Measurements from ENCODE around the gene PDE4DIP.
"Not testable (repeated sequence)": the region's sequence is repeated elsewhere in the genome, so short reads cannot be mapped to it uniquely, and the experiment has no call there.

Gene PDE4DIP

GRCh38 chr1:148874408-148875388, 30.5 kb downstream of the PDE4DIP start:
- DNase-seq = not testable (repeated sequence)

GRCh38 chr1:148879812-148880416, 35.7 kb downstream of the PDE4DIP start:
- not testable (repeated sequence) for DNase-seq

- not testable (repeated sequence) for DNase-seq
Measured at GRCh38 chr1:148881261-148881660, 37.0 kb downstream of the PDE4DIP start.

DNA sequence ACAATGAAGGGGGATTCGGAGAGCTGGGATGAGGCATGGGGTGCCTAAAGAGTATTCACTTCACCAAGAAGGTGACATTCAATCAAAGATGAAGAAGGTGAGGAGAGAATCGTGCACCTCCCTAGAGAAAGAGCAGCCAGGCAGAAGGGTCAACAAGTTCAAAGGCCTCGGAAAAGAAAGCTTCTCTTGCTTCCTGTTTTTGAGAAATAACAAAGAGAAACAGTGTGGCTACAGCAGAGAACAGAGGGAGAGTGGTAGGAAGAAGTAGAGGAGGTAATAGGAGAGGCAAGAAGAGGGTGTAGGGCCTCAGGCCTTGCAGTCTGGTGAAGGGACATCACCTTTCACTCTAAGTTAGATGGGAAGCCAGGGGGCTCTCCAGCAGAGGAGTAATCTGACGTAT, 41.0 kb downstream of the PDE4DIP start:
- not testable (repeated sequence) for DNase-seq

GRCh38 chr1:148886293-148886692, 42.1 kb downstream of the PDE4DIP start:
- DNase-seq = not testable (repeated sequence)

DNA sequence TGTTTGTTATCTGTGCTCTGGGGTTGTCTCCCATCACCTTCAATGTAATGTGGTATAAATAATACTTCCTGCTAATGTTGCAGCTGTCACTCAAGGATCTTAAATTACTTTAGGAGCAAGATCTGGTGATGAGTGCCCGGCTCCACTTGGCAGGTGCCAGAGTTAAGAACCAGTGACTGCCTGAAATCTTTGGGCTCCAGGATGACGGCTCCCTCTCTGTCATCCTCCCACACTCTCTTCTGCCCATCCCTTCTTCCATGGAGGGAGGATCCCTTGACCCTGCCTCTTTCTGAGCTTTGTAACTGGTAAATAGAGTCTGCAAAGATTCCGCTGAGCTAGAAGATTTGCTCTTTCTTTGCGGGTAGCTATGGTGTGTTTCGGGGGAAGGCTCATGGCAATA, 44.4 kb downstream of the PDE4DIP start:
- DNase-seq = not testable (repeated sequence)

GRCh38 chr1:148889267-148890074, 45.2 kb downstream of the PDE4DIP start:
- not testable (repeated sequence) for DNase-seq

- not testable (repeated sequence) for DNase-seq
Measured at GRCh38 chr1:148890075-148890568, 45.9 kb downstream of the PDE4DIP start.

- not testable (repeated sequence) for DNase-seq
Measured at GRCh38 chr1:148894360-148895352, 50.4 kb downstream of the PDE4DIP start.

DNA sequence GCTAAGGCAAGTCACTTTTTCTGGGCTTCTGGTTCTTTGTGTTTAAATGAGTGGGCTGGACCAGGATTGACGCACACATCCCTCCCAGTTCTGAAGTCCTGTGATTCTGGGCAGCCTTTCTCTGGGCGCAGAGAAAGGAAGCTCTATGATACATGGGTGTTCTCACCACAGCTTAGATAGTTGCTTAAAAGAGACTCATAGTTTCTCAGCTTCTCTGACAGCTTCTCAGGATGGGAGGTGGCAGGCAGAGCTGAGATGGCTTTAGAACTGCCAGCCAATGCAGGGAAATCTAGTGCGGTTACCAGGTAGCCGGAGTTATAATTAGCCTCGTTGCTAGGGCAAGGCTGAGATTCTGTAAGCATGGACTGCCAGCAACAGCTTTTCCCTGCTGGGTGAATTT, 55.8 kb downstream of the PDE4DIP start:
- DNase-seq = not testable (repeated sequence)

DNA sequence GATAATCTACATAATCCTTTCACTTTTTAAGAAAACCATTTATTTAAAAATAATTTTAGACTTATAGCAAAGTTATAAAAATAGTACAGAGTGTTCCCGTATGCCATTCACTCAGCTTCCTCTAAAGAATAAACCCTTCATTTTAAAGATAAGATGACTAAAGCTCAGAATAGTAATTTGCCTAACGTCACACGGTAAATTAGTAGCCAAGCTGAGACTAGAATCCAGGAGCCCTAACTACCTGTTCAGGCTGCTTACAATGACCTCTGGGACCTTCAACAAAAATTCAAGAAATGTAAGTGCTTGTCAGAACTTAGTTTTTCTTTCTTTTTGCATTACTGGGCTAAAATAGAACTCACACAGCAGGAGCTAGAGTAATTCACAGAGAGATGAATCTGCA, 56.5 kb downstream of the PDE4DIP start:
- DNase-seq = not testable (repeated sequence)

GRCh38 chr1:148901150-148901952, 57.1 kb downstream of the PDE4DIP start:
- DNase-seq = not testable (repeated sequence)

- DNase-seq = not testable (repeated sequence)
Measured at GRCh38 chr1:148901953-148902341, 57.7 kb downstream of the PDE4DIP start.

DNA sequence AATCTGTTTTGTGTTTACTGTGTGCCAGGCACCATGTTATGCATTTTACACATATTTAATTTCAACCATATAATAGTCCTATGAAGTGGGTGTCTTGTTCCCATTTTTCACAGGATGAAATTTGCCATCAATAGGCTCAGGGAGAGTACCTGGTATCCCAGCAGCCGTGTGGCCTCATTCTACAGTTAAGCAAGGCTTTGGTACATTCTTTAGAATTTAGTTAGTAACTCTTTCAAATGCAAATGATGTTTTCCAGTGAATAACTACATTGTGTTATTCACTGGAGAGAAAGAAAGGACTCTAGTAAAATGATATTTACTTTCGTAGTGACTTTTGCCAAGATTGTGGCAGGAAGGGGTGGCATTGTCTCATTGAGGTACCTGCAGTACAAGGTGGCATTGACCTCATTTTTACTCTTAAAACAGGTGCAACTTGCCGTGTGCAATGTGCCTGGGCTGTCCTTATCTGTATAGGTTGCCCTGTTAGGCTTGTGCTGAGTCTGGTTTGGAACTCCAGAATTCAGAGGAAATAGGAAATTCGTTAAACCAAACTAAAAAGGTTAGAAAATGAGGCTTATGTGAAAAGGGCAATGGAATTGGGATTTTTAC, 65.1 kb downstream of the PDE4DIP start:
- not testable (repeated sequence) for DNase-seq

GRCh38 chr1:148911303-148911928, 67.2 kb downstream of the PDE4DIP start:
- DNase-seq = not testable (repeated sequence)

GRCh38 chr1:148916222-148916621, 72.0 kb downstream of the PDE4DIP start:
- not testable (repeated sequence) for DNase-seq

DNA sequence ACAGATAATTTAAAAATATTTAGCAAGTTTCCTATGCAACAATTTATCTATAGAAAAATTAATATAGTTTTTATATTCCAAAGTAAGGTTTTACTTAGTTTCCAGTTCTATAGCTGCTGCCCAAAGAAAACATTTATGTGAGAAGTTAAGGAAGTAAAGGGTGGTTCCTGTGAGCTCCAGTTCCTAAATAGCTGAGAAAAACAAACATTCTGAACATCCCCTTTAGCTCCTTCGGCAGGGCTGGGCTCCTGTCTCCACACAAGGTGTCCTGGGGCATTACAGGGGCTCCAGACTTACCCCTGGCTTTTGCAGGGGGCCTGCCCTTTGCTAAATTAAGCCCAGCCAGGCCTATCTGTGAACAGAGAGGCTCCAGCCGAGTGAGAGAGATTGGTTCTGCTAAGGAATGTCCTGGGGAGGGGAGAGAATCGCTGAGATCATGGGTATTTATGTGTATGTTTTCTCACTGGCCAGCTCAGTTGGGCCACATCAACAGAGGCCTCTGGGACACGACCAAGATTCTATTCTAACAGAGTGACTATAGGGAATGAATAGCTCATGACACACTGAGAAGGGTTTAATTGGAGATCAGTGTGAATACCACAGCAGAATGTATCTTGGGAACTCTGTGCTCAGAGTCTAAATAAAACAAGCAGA, 72.6 kb downstream of the PDE4DIP start:
- not testable (repeated sequence) for DNase-seq

DNA sequence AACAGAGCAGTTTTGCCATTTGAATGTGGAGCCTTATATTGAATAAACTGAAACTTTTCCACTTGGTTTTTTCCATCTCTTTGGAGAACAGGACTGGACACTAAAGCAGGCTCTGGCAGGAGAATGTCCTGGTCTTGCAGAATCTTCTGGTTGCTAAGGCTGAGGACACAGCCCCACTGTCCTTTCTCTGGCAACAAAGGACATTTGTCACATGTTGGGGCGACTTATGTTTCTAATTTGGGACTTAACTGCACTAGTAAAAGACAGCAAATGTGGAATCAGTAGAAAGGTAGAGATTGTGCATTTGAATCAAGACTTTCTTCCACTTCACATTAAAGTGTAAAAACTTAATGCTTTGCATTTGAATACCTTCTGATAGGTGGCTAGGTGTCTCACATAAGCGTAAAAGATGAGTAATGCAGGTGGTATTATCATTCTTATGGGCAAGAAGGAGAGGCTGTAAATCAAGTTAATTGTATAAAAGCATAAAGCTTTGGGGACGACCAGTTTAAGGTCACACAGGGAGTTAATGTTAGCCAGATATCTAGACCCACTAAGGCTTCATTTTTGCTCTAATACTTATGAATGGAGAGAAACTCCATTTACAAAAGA, 74.7 kb downstream of the PDE4DIP start:
- DNase-seq = not testable (repeated sequence)

DNA sequence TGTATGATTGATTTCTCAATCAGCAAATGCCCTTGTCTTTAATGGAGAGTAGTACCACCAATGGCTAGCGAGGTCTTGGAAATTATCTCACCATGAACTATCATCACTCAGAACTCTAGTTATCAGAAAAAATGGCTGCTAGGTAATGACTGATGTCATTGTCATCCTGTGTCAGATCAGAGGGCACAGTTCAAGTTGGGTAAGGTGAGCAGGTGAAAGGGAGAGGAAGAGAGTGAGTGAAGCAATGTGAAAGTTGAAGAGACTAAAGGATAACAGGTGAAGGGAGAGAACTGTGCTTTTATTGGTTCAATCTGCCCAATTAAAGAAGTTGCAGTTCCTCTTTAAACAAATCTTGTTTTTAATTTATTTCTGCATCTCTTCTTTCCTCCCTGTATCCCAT, 76.8 kb downstream of the PDE4DIP start:
- DNase-seq = not testable (repeated sequence)

Data from hematopoietic multipotent progenitor cell treated with erythropoietin and hydrocortisone succinate and interleukin-3 and kit ligand, for 4 days (in vitro differentiated cells).